Activated T-helper 9 cell treated with anti-CD3 and anti-CD28 coated beads, Interleukin-2, amount 50 U/mL, for 16 hours (primary cell): ENCODE results near the gene MMP15.
"Not testable (repeated sequence)": the region's sequence is repeated elsewhere in the genome, so short reads cannot be mapped to it uniquely, and the experiment has no call there.

ENCODE experiments used
- DNase-seq: peaks from one replicate; pipeline ENCODE4 v3.0.0-alpha.2; 2020; ENCODE audit warnings: low read depth

MMP15 gene

DNA sequence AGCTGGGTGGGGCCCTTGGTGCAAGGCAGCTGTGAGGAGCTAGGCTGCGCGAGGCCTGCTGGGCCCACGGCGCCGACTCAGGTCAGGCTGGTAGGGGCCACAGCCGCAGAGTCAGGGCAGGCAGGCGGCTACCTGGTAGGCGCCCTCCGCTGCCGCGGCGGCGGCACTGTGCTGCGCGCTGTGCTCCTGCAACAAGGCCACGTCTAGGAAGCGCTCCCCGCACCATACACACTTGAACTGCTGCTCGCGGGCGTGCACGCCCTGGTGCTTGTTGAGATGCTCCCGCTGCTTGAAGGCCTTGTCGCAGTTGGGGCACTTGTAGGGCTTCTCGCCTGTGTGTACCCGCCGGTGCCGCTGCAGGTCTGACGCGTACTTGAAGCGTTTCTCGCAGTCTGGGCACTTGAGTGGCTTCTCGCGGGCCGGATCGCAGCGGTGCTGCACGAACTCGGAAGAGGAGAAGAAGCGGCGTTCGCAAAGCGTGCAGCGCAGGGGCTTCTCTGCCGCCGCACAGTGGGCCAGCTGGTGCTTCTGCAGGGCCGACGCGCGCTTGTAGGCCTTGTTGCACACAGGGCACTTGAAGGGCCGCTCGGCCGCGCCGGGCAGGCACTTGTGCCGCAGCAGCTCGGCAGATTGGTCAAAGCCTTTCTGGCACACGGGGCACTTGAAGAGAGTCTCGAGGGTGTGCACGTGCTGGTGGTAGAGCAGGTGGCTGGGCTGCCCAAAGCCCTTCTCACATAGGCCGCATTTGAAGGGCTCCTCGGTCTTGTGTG is 29.0 kb upstream of the MMP15 start:
- no peak for DNase-seq

DNA sequence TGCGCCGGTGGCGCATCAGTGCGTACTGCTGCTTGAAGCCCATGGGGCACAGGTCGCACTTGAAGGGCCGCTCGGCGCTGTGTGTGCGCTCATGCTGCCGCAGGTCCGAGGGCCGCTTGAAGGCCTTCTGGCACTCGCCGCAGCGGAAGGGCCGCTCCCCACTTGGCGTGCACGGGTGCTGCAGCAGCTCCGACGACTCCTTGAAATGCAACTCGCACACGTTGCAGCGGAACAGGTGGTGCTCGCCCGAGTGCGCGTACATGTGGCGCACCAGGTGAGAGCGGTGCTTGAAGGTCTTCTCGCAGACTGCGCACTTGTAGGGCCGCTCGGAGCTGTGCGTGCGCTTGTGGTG is 28.4 kb upstream of the MMP15 start:
- no peak for DNase-seq

DNA sequence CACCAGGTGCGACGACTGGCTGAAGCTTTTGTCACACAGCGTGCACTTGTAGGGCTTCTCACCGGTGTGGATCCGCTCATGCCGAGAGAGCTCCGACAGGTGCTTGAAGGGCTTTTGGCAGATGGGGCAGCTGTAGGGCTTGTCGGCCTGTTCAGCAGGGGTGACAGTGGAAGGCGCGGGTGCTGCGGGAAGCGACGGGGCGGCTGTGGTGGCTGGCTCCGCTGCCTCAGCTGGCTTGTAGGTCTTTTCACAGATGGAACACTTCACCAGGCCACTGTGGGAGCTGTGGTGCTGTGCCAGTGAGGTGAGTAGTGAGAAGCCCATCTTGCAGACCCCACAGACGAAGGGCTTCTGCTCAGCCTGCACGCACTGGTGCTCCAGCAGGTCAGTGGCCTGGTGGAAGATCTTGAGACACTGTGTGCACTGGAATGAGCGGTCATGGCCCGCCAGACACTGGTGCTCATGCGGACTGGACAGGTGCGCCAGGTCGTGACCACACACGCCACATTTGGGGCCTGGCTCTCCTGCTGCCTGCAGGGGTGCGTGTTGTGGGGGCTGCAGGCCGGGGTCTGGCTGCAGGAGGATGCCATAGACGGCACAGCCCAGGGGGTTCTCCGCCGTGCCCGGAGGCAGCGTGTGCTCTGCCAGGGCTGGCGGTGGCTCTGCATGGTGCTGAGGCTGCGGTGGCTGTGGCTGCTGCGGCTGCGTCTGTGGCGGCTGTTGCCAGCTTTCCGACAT is 27.9 kb upstream of the MMP15 start:
- no peak for DNase-seq

DNA sequence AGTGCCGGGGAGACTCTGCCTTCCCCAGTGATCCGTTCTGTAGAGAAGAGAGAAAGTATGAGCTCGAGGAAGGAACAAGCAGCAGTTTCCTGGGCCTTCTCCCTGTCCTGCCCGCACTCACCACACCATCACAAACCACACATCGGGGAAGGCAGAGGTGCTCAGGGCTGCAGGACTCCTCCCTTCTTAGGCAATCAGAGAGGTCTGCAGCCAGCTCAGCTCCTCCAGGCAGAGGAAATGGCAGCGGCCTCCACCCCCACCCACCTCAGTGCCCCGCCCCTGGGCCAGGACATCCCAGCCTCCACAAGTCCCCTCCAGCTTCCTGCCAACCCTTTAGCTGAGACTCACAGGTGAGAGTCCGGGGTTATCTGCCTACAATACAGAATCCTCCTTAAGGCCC is 27.1 kb upstream of the MMP15 start:
- peak; percentile 33 for DNase-seq

DNA sequence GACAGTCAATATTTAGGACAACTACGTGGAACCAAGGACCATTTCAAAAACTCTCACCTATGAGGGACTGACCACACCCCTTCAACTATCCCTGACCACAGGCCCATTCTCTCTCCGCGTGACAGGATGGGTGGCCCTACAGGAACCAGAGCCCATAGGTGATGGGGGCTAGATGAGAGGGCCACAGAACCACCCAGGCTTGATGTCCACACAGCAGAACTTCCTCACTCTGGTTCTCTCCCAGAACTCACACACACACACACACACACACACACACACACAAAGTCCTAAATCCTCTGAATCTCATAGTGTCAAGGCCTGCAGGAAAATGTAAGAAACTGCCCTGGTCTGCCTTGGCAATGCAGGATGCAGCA is 26.6 kb upstream of the MMP15 start:
- DNase-seq, result no peak

DNA sequence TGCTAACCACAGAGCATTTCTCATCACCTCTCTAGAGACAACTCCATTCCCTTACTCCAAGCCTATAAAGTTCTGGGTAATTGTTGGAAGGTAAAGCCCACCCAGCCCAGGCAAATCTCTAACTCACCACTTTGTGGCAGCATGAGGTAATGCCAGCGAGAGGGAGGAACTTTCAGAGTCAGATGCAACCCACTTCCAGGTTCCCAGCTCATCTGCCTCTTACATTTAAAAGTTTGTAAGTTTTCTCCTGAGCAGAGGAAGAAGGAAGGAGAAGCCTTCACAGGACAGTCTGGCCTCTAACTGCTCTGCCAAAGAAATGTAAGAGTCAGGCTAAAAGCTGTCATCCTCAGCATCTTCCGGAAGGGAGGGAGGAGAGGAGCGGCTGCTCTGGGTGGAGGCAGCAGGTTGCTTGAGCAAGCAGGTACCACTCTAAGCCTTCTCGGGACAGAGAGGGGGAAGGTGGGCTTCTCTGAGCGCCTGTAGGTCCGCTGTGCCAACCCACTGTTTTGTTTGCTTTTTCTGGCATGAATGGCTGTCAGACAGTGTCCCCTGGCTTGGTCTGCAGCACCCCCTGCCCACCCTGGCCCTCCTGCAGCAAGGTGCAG is 26.1 kb upstream of the MMP15 start:
- no peak for DNase-seq

DNA sequence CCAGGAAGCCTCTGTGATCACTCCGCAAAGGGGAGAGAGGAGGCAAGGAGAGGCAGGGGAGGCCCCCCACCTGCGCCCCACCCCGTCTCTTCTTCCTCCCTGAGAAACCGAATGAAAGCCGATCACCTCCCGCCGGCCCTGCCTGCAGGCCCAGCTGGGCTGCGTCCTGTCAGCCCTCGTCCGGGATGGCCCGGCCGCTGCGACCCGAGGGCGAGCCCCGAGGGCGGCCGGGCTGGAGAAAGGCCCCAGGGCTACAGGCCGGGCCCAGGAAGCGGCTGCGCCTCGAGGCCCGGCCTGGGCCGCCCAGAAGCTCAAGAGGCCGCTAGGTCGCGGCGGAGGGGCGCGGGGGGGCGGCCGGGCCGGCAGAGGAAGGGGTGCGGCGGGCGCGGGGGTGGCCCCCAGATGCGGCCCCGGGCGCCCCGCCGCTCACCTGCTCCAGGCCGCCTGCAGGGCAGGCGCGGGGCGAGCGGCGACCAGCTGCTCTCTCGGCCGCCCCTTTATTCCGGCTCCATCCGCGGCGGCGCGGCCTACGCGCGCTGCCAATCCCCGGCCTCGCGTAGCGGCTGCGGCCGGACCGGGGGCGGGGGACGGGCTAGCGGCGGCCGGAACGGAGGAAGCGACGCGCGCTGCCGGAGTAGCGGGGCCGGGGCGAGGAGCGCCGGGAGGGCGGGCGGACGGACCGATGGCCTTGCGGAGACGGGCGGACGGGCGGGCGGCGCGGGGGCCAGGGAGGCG is 25.4 kb upstream of the MMP15 start, which contains the start of gene ZNF319:
ZNF319 (minus strand) TSS at position 702 of the 735 bp plus-strand sequence. CDS start 2,407 bp downstream, outside the sequence.
- DNase-seq, result no peak

DNA sequence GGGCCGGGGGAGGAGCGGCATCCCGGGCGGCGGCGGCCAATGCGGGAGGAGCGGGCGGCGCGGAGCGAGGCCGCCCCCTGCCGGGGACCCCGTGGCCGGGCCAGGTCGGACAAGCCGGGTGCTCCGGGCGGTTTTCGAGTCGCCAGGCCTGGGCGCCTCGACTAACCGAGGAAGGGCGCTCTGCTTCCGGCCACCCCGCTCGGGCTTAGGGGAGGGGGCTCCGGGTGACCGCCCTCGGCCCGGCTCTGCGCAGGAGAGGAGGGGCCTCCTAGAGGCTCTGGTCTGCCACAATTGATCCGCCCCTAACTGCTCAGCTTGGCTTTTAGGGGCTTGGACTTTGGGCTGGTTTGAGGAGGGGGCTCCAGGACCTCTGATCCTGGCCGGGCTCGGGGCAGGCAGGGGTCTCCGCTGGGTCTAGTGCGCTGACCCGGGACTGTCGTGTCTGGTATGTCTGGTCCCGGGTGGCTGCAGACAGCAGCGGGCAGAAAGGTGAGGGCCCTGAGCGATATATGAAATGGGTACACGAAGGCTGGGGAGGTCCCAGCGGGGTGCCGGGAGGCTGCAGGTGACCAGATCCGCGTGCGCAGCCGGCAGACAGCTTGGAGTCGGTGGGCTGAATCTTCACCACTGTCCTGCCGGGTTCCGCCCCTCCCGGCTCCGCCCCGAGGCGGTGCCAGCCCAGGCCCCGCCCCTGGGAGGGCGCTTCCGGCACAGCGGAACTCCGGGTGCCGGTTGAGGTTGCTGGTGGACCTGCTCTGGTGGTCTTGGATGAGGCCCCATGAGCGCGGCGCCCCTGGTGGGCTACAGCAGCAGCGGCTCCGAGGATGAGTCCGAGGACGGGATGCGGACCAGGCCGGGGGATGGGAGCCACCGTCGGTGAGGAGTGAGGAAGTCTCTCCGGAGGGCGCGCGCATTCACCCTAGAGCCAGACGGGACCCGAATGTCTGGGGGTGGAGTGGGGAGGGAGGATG is 24.6 kb upstream of the MMP15 start, which contains the start of gene USB1:
USB1 (plus strand) TSS at position 702 of the 971 bp plus-strand sequence; CDS start at position 779, 77 bp downstream.
- peak; percentile 78 for DNase-seq

DNA sequence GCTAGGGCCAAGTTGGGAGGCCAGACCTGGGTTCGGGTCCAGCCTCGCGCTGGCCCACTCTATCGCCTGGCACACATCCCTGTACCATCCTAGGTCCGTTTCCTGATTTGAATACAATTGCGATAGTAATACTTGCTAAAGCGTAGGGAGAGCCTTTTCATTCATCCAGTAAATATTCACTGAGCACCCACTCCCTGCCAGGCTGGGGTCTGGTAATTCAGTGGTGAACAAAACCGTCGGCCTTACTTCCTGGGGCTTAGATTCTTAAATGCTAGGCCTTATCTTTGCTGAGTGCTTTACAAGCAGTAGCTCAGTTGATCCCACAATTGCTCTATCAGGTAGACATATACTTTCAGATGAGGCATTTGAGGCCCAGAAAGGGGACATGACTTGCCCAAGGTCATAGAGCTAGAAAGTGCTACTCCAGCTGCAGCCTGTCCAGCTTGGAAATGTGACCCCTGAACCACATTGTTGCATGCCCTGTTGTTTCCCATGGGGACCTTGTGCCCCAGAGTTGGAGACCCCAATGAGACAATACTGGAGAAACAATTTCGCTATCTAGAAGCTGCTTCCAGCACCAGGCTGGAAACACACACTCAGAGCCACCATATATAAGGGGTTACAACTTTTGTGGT is 23.7 kb upstream of the MMP15 start:
- DNase-seq, result no peak

DNA sequence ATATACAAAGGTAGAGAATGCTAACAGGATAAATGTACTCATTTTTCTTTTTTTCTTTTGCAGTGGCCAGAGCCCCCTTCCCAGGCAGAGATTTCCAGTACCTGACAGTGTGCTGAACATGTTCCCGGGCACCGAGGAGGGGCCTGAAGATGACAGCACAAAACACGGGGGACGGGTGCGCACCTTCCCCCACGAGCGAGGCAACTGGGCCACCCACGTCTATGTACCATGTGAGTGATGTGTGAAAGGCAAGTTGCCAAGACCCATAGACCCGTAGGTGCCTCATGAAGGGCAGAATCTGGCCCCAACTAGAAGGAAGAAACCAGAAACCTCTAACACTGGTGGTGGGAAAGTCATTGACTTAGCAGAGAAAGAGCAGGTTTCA is 23.1 kb upstream of the MMP15 start:
- no peak for DNase-seq

DNA sequence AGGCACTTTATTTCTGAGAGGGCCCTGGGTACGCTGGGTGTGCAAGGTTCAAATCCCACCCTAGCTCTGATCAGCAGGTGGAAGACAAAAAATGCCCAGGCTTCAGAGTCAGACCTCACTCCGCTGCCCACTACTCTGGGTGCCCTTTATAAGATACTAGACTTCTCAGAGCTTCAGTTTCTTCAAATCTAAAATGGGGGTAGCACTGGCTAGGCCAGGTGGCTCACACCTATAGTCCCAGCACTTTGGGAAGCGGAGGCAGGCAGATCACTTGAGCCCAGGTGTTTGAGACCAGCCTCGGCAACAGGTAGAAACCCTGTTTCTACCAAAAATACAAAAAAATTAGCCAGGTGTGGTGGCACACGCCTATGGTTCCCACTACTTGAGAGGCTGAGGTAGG is 22.6 kb upstream of the MMP15 start:
- DNase-seq, result no peak

DNA sequence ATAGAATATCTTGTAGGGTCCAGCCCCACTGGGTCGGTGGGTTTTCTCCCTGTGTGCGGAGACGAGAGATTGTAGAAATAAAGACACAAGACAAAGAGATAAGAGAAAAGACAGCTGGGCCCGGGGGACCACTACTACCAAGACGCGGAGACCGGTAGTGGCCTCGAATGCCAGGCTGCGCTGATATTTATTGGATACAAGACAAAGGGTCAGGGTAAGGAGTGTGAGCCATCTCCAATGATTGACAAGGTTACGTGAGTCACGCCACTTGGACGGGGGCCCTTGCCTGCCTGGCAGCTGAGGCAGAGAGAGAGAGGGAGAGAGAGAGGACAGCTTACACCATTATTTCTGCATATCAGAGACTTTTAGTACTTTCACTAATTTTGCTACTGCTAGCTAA is 20.8 kb upstream of the MMP15 start:
- DNase-seq, result not testable (repeated sequence)

DNA sequence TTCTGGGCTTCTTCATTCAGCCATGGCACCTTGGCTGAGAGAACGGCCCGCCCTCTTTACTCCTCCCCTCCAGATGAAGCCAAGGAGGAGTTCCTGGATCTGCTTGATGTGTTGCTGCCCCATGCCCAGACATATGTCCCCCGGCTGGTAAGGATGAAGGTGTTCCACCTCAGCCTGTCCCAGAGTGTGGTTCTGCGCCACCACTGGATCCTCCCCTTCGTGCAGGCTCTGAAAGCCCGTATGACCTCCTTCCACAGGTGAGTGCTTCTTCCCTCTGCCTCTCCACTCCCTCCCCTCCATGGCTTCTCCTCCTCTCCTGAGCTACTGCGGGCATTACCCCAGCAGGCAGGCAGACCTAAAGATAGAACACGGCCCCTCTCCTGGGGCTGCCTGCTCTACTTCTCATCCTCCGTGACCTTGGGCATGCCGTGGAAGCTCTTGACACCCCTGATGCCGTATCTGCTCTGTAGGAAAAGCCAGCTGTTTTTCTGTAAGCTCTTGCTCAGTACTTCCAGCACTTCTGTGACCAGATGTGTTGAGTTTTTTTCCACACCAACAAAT is 15.6 kb upstream of the MMP15 start:
- no peak for DNase-seq

DNA sequence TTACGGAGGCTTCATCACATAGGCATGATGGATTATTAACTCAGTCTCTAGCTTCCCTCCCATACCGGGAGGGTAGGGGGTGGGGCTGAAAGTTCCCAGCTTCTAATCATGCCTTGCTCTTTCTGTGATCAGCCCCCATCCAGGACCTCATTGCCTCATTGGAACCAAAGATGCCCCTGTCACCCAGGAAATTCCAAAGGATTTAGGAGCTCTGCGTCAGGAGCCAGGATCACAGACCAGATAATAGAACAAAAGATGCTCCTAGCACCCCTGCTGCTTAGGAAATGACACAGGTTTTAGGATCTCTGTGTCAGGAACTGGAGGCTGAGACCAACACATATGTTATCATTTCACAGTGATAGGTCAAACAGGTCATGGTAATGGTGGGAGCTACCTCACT is 14.7 kb upstream of the MMP15 start:
- DNase-seq, result no peak

DNA sequence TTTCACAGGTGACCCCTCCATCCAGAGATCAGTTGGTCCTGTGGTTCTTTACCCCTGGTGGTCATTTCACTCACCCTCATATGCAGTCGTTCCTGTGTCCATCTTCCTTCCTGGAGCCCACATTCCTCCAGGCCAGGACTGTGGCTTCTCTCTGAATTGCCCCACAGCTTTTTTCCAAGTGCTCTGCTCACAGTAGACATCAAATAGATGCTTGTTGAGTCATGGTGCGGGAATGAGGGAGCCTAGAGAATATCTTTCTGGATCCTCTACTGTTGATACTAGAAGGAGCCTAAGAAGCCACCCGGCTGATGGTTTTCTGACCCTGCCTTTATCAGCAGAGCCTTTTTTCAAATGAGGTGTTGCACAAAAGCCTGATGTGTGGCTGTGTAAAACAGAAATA is 13.9 kb upstream of the MMP15 start:
- DNase-seq, result no peak

DNA sequence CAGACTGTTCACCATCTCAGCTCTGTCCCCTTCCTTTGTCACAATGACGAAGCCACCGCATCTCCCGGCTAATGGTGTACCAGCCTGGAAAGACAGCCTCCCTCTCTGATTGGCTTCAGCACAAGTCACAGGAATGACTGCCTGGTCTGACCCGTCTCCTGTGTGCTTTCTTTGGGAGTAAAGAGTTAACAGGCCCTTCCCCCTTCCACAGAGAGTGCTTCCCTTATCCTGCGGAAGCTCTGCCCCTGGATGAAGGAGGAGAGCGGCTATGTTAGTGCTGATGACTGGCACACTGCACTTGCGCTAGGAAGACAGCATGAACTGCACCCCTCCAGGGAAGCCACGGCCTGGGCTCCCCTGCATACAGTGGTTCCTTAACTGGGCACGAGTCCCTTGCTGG is 13.1 kb upstream of the MMP15 start:
- DNase-seq, result no peak

DNA sequence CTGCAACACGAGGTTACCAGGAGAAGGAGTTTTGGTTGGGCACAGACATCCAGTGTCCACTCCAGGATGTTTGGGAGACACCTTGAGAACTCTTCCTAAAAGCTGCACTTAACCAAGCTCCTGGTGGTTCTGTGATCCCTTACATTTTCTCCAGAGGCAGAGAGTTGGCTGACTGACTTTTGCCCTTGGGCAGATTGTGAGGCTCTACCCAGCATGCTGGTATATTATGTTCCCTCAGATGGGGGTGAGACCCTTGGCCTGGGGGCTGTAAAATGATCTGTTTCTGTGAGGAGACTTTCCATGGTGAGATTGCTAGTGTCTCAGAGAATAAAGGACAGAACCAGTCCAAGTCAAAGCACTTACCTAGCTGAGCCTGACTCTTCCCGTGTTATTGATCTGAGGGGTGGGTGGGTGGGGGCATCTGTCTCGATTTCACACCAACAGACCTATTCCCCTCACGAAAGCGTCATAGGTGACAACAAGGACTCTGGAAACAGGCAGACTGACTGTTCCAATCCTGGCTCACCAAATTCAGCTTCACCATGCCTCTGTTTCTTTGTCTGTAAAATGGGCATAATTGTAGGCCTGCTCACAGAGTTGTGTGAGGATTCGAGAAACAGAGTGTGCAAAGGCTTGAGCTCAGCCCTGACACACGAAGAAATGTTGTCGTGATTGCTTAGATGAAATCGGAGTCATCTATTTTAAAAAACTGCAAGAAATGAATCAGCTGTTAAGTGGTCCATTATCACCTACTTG is 12.2 kb upstream of the MMP15 start:
- DNase-seq, result no peak

DNA sequence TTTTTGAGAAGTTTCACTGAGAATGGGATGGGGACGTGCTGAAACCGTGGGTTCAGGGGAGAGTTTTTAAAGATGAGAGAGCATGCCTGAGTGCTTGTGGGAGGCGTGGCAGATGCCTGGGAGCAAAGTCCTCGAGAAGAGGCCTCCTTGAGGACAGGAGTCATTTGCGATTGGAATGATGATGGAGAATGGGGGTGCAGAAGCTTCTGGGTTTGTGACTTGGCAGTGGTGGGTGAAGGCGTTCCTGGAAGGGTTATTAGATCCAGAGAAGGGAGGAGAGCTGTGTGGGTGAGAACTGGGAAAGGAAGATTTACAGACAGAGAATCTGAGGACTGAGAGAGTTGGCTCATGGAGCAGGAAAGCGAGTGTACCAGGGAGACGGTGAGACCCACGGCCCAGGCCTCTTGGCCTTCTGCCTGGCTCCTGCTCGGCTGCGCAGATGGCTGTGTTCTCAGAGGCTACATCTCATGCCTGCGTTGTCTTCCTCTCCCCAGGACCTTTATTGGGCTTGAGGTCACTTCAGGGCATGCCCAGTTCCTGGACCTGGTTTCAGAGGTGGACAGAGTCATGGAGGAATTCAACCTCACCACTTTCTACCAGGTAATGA is 8.6 kb upstream of the MMP15 start:
- DNase-seq, result no peak

DNA sequence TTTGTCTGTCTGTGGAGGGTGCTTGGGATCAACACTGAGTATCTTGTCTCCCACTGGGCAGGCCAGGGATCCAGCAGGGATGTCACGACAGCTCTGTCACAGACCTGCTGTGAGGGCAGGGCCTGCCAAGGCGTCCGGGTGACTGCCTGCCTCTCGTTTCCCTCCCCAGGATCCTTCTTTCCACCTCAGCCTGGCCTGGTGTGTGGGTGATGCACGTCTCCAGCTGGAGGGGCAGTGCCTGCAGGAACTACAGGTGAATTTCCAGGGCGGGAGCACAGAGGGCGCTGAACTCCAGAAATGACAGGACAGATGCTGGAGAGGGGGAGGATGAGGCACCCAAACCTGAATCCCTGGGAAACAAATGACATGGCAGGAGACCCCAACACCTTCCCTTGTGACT is 6.8 kb upstream of the MMP15 start:
- no peak for DNase-seq
